NCI-H345 treated with DMSO at 0.1 percent for 48 hours (cell line): Measurements from ENCODE around the gene LINGO1.

Experiments used
- DNase-seq: peaks from one replicate; lab custom pipeline; 2025; ENCODE audit not compliant: unreplicated experiment; lab: John Stamatoyannopoulos, UW

Gene LINGO1, protein sequence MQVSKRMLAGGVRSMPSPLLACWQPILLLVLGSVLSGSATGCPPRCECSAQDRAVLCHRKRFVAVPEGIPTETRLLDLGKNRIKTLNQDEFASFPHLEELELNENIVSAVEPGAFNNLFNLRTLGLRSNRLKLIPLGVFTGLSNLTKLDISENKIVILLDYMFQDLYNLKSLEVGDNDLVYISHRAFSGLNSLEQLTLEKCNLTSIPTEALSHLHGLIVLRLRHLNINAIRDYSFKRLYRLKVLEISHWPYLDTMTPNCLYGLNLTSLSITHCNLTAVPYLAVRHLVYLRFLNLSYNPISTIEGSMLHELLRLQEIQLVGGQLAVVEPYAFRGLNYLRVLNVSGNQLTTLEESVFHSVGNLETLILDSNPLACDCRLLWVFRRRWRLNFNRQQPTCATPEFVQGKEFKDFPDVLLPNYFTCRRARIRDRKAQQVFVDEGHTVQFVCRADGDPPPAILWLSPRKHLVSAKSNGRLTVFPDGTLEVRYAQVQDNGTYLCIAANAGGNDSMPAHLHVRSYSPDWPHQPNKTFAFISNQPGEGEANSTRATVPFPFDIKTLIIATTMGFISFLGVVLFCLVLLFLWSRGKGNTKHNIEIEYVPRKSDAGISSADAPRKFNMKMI

DNA sequence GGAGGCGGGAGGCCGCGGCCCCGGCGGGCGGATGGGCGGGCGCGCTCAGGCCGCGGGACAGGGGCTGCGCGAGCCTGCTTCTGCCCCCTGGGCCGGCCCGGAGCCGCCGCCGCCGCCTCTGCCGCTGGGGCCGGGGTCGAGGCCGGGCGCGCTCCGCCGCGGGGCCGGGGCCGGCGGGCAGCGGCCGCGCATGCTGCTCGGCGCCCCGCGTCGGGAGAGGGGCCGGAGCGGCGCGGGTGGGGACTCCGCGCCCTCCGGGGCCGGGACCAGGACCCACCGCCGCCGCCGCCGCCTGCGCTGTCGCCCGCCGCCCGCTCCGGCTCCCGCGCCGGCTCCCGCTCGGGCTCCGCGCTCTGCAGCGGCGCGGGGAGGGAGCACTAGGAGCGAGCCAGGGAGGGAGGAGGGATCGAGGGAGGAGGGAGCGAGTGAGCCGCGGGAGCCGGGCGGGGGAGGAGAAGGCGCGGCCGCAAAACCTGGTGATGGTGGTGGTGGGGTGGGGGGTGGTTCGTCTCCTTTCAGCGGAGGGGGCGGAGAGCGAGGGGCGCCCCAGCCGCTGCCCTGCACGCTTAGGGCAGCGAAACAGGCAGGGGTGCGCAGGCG, at the start of gene LINGO1:
Gene LINGO1, minus strand, starts transcription at position 379 of the 600 bp plus-strand sequence. CDS start 597 bp downstream, outside the sequence.
- DNase-seq: no peak

DNA sequence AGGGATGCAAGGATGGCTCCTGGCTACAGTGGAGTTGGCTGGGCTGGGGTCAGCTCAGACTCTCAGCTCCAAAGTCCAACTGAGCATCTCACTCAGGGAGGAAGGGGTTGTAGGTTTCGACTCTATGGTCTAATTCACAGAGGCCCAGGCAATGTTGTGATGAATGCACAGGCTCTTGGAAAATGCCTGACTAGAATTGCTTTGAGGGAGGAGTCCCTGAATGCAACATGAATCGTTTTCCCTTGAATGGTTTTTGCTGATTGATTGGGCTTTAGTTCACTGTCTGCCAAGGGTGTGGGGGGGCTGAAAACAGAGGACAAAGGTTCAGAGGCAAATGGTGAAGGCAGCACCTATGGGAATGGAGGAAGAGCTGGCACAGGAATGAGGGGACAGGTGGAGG, 48.6 kb upstream of the LINGO1 start:
- DNase-seq: no peak

DNA sequence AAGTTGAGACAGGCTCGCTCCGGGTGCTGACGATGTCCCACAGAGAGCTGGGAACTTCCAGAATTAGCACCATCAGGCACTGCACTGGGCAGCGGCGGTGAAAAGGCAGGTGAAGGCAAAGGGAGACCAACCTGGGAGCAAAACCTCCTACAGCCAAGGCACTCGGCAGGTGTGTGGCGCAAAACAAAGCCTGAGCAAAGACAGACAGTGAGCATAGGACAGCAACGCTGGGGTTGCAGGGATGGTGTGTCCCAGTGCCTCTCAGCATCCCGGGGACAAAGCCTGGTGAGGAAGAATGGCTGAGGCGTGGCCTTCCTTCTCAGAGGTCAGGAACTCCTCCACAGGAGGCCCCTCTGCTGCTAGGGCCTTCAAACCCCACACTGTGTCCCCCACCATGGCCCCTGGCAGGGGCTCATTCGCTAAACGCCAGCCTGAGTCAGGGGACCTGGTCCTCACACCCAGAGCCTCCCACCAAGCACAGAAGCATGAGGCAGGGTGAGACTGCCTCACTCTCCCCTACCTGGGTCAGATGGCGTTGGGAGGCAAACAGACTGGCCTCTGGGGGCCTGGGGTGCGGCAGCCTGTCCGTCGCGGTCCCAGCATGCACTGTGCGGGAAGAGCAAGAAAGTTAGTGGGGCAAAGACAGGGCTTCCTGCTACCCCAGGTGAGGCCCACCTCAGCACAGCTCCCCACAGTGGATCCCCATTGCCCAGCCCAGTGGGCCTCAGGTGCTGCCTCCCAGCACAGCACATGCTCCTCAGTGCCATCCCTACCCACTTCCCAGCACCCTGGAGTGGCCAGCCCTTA, 44.1 kb upstream of the LINGO1 start:
- no peak for DNase-seq

DNA sequence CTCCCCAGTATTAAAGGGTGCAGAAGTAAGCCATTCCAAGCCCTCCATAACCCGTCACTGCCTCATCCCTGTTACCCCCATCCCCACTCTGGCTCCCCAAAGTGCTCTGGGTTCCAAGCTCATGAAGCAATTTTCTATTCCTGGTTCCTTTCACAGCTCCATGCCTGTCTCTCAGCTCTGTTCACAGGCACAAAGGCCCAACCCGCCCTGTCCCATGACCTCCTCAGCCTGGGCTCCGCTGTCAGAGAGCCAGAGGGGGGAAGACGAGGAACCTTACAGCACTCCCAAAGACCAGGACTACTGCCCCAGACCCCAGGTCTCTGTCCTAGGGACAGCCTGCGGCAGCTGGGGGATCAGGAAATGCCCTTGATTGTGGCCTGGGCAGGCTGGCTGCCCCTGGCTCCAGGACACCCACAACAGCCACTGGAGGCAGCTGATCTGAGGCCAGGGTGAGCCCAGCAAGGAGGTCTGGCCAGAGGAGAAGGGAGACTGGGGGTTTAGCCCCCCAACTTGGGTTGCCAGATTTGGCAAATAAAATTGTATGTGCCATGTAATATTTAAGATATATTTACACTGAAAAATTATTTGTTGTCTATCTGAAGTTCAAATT, 43.2 kb upstream of the LINGO1 start:
- no peak for DNase-seq

DNA sequence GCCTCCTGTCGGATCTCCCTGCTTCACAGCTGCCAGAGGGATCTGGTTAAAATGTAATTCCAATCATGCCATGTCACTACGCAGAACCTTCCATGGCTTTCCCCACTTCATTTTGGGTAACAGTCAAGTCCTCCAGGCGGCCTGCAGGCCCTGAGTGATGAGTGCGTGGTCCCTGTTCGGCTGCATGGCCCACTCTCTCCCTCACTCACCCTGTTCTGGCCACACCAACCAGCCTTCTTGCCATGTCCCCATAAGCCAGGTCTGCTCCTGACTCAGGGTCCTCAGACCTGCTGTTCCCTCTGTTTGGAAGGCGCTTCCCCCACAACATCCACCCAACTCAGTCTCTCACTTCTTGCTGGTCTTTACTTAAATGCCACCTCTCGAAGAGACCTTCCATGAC, 41.6 kb upstream of the LINGO1 start:
- DNase-seq: no peak

DNA sequence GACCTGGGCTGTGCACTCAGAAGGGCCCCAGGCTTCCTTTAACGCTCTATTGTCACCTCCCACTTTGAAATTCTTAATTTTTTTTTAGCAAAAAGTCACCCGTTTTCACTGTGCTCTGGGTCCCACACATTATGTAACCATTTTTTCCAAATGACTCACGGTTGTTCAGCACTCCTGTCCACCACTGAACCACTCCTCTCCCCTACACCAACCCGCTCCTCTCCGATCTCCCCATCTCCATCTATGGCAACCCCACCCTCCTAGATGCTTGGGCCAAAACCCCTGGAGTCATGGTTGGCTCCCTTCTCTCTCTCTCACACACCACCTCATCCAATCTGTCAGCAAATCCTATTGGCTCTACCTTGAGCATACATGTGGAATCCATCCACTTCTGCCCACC, 41.2 kb upstream of the LINGO1 start:
- no peak for DNase-seq

DNA sequence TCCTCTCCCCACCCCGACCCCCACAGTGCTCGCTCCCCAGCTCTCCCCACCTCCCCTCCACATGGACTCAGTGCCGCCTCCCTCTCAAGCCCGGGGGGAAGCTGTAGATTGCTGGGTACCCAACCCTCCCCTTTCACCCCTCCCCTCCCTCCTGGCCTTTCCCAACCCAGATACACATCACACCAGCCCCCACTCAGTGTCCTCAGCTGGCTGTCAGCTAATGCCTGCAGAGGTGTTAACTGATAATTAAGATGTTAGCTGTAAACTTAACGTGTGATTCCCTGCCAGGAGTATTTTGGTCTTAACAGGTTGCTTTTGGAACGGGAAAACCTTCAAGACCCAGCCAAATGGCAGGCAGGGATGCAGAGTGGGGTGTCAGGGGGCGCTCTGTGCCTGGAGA, 39.4 kb upstream of the LINGO1 start:
- DNase-seq: no peak

DNA sequence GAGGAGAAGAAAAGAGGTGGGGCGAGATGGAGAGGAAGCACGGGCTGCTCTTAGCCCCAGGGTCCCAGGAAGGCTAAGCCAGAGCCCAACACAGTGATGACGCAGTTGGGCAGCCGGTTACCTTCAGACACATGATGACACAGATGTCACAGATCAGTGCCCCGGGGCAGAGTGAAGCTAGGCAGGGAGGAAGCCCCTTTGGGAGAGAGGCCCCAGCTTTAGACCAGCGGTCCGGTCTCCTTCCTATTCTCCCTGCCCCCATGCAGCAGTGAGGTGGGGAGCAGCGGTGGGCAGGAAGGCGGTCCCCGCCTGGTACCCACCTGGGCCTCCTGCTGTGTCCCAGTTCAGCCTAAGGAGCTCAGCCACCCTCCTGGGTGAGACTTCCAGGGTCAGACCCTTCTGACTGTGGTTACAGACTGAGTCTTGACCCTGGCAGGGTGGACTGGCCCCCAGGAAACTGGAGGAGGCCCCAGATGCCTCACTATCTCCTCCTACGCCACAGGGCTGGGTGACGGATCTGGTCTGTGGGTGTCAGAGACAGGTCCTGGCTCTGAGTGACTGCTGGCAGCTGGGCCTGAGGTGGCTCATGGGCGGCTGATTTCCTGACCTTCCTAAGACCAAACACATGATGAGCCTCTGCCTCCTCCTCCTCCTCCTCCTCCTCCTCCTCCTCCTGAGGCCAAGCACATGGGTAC, 38.8 kb upstream of the LINGO1 start:
- no peak for DNase-seq

DNA sequence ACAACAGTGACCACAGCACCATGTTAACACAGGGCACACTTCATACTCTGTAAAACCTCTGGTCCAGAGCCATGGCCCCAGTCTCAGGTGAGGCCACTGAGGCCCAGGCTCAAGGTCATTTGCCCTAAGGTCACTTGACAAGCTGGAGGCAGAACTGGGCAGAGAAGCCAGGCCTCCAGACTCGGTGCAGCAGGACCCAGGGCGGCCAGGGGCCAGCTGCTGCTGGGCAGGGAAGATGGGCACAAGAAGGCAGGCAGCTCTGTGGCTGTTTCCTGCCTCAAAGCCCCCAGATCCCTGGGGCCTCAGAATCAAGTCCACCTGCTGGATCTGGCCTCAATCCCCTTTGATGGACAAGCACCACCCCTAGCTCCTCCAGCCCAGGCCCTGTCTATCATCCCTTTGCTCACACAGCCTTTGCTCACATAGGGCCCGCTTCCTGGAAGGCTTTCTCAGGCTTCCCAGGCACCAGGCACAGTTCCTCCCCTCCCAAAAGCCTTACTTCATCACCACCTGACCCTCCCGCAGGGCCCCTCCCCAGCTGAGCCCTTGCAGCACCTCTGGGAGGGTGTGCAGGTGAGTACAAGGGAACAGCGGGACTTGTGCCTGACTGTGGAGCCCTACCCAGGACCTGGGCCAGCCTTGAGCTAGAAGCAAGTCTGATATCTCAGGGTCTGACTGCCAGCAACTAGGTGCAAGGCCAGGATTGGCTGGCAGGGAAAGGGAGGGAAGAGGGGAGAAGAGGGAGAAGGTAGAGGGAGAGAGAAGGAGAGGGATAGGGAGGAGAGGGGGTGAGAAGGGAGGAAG, 38.0 kb upstream of the LINGO1 start:
- DNase-seq: no peak

DNA sequence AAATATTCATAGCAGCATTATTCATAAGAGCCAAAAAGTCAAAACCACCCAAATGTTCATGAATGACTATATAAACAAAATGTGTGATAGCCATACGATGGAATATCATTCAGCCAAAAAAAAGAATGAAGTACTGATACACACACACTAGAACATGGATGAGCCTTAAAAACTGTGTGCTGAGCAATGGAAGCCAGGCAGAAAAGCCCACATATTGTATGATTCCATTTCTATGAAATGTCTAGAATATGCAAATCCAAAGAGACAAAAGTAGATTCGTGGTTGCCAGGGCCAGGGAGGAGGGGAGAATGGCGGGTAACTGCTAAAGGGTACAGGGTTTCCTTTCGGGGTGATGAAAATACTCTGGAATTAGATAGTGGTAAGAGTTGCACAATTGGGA, 37.2 kb upstream of the LINGO1 start:
- DNase-seq: no peak

DNA sequence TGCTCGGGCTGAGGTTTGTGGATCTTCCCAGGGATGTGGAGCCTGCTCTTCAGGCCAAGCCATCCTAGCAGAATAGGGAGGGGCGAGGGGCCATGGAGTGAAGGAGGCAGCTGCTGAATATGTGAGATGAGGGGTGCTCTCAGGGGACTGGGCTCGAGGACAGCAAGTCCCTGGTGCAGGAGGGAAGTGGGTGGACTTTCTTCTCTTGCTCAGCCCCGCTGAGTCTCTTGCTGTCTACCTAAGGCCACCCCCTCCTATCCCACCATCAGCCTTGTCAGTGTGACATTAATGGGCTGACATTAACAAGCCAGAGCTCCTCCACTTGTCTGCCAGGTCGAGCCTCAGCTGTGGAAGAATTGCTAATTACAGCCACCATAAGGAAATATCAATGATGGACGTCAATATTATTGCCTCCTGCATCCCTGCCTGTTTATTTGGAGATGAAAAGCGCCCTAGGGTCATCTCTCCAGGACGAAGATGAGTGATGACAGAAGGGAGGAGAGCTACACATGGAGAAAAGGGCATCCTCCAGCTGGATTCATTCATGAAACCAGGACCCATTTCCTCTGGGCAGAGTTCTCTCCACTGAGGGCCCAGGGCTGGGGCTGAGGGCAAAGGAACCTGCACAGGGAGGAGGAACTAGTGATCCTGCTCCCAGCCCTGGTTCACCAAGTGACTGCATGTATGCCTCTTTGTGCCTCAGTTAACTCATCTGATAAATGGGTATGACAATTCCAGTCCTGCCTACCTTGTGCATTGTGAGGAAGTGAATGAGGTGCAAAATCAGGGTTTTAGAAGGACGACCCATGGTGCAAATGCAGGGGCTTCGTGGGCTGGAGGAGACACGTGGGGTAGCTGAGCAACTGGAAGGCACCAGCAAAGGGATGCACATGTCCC, 34.9 kb upstream of the LINGO1 start:
- DNase-seq: no peak

DNA sequence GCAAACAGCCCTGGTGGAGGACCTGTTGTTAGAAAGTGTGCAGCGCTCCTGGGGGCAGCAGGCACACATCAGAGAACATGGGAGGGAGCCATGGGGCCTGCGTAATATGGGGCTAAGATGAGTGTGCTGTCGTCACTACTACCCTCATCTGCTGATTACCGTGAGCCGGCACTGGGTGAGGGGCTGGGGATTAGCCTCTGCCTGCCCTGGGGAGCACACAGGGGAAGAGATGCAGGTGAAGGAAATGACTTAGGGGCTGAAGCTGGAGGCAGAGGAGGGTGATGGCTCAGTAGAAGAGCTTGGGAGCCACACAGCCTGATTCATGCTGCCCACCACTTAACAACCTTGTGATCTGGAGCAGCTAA, 33.6 kb upstream of the LINGO1 start:
- DNase-seq: no peak

DNA sequence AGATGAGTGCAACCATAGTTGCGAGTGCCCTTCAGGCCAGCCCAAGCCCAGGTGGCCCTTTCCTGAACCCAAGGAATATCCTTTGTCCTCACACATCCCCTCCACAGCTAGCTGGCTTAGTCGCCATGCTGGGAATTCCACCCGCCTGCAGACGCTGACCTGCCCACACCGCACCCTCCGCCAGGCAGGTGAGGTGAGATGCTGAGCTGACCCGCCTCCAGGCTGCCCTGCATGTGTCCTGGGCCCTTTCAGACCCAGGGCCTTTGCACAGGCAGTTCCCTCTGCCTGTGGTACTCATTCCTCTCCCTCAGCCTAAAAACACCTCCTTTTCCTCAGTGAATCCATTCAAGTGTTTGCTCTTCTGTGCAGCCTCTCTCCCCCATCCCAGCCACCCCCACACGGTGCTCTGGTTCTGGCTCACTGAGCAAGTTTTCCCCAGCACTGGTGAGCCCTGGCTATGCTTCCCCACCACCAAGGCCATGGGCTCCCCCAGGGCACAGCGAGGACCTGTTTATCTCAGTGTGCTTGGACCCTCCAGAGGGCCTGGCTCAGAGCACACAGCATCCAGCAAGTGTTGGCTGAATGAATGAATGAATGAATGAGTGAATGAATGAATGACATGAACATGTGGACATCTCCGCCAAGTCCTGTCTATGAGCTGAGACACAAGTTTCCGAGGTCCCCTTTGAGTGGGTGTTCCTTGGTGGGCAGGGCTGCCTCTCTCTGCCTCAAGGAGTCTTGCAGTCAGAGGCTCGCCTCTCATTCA, 33.0 kb upstream of the LINGO1 start:
- DNase-seq: no peak

DNA sequence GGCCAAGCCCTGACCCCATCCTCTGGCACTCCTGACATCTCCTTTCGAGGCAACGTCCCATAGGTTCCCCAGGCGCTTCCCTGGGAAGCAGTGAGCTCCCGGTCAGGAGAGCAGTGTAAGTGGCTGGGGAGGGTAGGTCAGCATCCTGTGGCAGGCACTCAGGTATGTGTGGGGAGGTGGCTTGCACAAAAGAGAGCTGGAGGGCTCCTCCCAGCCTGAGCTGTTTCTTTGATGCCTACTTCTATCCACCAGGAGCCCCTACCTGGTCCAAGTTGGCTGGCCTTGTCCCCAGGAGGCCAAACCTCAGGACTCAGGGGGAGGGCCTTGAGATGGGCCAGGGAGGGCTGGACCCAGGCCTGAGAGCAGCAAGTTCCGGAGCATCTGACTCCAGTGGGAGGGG, 31.7 kb upstream of the LINGO1 start:
- no peak for DNase-seq

DNA sequence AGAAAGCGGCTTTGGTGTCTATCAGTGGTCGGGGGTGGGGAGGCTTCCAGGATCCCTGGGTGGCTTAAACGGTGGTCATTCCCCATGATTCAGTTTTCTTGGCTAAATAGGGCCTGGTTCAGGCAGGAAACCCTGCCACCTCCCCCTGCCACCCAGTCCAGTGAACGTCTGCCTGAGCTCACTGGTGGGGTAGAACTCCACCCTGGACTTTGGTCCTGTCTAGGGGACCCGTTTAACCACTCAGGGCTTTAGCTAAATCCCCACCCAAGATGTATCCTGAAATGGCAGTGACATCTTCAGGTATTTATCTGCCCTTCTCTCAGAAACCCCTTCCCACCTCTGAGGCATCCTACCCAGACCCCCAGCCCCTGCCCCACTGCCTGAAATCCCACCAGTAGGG, 30.5 kb upstream of the LINGO1 start:
- DNase-seq: no peak

DNA sequence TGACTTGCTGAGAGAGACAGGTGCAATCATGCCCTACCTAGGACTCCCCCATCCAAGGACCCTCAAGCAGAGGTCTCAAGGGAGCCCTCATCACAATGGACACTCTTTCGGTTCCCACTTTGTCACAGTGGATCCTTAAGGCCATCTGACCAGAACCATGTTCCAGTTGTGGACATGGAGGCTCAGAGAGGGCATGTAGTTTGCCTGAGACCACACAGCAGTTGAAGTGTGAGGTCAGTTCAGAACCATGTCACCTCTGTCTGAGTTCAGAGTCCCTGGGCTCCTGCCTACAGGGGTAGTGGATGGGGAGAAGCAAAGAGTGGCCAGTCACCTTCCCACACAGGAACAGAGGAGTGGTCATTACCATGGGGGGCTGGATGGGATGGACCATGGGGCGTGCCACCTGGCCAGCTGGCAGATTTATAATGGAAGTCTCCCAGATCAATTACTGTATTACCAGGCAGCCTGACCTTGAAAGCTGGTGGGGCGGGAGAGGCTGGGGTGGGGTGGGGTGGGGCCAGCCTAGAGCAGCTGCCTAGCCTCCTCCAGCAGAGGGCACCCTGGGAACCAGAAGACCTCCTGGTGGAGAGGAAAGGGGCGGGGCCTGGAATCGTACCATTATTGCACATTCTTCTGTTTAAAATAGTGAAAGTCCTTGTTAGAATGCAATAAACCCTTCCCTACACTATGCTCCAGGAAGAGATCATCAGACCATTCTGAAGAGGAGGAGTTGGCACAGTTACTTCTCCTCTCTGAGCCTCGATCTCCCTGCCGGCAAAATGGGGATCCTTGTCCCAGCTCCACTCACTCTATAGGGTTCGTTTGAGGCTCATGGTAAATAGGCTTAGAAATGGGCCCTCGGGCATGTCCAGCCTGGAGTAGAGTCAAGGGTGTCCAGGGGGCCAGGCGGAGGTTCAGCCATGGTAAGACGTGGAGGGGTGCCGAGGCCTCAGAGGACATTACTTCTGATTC, 26.9 kb upstream of the LINGO1 start:
- no peak for DNase-seq

DNA sequence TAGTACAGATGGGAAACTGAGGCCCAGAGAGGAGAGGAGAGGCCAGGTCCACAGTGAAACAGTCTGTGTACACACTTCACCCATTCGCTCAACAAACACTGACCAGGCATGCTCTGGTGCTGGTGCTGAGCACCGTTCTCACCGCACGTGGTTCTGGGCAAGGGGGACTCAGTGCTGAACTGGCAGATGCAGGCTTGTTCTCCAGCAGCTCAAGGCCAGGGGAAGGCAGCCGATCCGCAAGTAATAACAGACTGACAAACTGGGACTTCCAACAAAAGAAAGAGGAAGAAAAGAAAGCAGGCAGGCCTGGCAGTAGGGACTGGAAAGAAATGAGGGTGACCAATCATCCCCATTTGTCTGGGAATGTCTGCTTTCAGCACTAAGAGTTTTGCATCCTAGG, 25.6 kb upstream of the LINGO1 start:
- DNase-seq: no peak
